H9 (cell line): Measurements from ENCODE around the gene GPR156. TPM values are rescaled to one million over a fixed set of nuclear protein-coding genes. Genes with fewer than 3 reads are reported as not detected.

Experiments used
- DNase-seq: peaks from one replicate; pipeline ENCODE4 v3.0.0-alpha.2; 2017
- H2AFZ ChIP-seq: one replicate; pipeline ENCODE4 v1.6.1; 2013; ENCODE audit warnings: mild to moderate bottlenecking, low read length, control low read depth, moderate library complexity
- H2AK5ac ChIP-seq: 2 replicates; pipeline ENCODE4 v1.6.1; 2013; ENCODE audit warnings: low read length, control low read depth, mixed read lengths; ENCODE audit not compliant: insufficient read length
- H2BK120ac ChIP-seq: one replicate; pipeline ENCODE4 v1.6.1; 2013; ENCODE audit warnings: low read depth, mild to moderate bottlenecking, low read length, control low read depth, inconsistent platforms; ENCODE audit not compliant: poor library complexity, severe bottlenecking
- H2BK12ac ChIP-seq: 2 replicates; pipeline ENCODE4 v1.6.1; 2013; ENCODE audit warnings: low read length, control low read depth, mixed read lengths, low read depth; ENCODE audit not compliant: insufficient read length
- H2BK15ac ChIP-seq: 2 replicates; pipeline ENCODE4 v1.6.1; 2013; ENCODE audit warnings: low read depth, low read length, control low read depth
- H2BK20ac ChIP-seq: one replicate; pipeline ENCODE4 v1.6.1; 2013; ENCODE audit warnings: low read depth, mild to moderate bottlenecking, low read length, control low read depth, inconsistent platforms; ENCODE audit not compliant: poor library complexity, severe bottlenecking
- H2BK5ac ChIP-seq: 2 replicates; pipeline ENCODE4 v1.6.1; 2013; ENCODE audit warnings: low read length, control low read depth, mixed read lengths; ENCODE audit not compliant: insufficient read length
- H3K14ac ChIP-seq: 2 replicates; pipeline ENCODE4 v1.6.1; 2013; ENCODE audit warnings: low read length, control low read depth; ENCODE audit not compliant: insufficient read depth
- H3K18ac ChIP-seq: 2 replicates; pipeline ENCODE4 v1.6.1; 2013; ENCODE audit warnings: low read depth, mild to moderate bottlenecking, mixed read lengths, low read length, control low read depth; ENCODE audit not compliant: insufficient read length
- H3K23ac ChIP-seq: 2 replicates; pipeline ENCODE4 v1.6.1; 2013; ENCODE audit warnings: low read length, control low read depth, mixed read lengths, low read depth; ENCODE audit not compliant: insufficient read length
- H3K23me2 ChIP-seq: 2 replicates; pipeline ENCODE4 v1.6.1; 2013; ENCODE audit warnings: low read depth, mild to moderate bottlenecking, mixed read lengths, low read length, control low read depth; ENCODE audit not compliant: insufficient read length, poor library complexity, severe bottlenecking
- H3K27ac ChIP-seq: 2 replicates; pipeline ENCODE4 v1.5.1; 2013; ENCODE audit warnings: low read length, control low read depth, mixed read lengths, low read depth; ENCODE audit not compliant: insufficient read length
- H3K27me3 ChIP-seq: 2 replicates; pipeline ENCODE4 v1.6.1; 2013; ENCODE audit warnings: low read length, control low read depth, inconsistent platforms; ENCODE audit not compliant: insufficient read depth
- H3K4ac ChIP-seq: 2 replicates; pipeline ENCODE4 v1.6.1; 2013; ENCODE audit warnings: low read depth, mild to moderate bottlenecking, control low read depth, inconsistent platforms, low read length, moderate library complexity
- H3K4me1 ChIP-seq: 2 replicates; pipeline ENCODE4 v1.6.1; 2013; ENCODE audit warnings: low read length, control low read depth, inconsistent platforms; ENCODE audit not compliant: insufficient read depth
- H3K4me2 ChIP-seq: 2 replicates; pipeline ENCODE4 v1.6.1; 2013; ENCODE audit warnings: low read length, control low read depth, mixed read lengths; ENCODE audit not compliant: insufficient read length, insufficient read depth
- H3K56ac ChIP-seq: 2 replicates; pipeline ENCODE4 v1.6.1; 2013; ENCODE audit warnings: low read depth, mild to moderate bottlenecking, mixed read lengths, low read length, control low read depth; ENCODE audit not compliant: insufficient read length
- H3K79me1 ChIP-seq: 2 replicates; pipeline ENCODE4 v1.6.1; 2013; ENCODE audit warnings: low read depth, mild to moderate bottlenecking, moderate library complexity, low read length, control low read depth, inconsistent platforms; ENCODE audit not compliant: insufficient read depth, poor library complexity, severe bottlenecking
- H3K79me2 ChIP-seq: 2 replicates; pipeline ENCODE4 v1.6.1; 2013; ENCODE audit warnings: low read length, control low read depth, inconsistent platforms; ENCODE audit not compliant: insufficient read depth
- H3K9ac ChIP-seq: 2 replicates; pipeline ENCODE4 v1.6.1; 2013; ENCODE audit warnings: low read length, control low read depth, mixed read lengths; ENCODE audit not compliant: insufficient read length; ENCODE audit errors: extremely low read depth
- H3K9me3 ChIP-seq: one replicate; pipeline ENCODE4 v1.6.1; 2013; ENCODE audit warnings: low read depth, low read length, inconsistent platforms; ENCODE audit not compliant: control insufficient read depth
- H3T11ph ChIP-seq: one replicate; pipeline ENCODE4 v1.6.1; 2013; ENCODE audit warnings: mild to moderate bottlenecking, low read length, control low read depth, inconsistent platforms
- H4K20me1 ChIP-seq: one replicate; pipeline ENCODE4 v1.6.1; 2013; ENCODE audit not compliant: control insufficient read depth, insufficient read length, insufficient read depth
- H4K5ac ChIP-seq: 2 replicates; pipeline ENCODE4 v1.6.1; 2013; ENCODE audit warnings: low read depth, mild to moderate bottlenecking, mixed read lengths, low read length, control low read depth; ENCODE audit not compliant: insufficient read length
- H4K8ac ChIP-seq: replicated peaks from 2 replicates; pipeline ENCODE4 v1.6.1; 2013; ENCODE audit warnings: low read length, control low read depth, mixed read lengths, low read depth; ENCODE audit not compliant: insufficient read length
- H4K91ac ChIP-seq: 2 replicates; pipeline ENCODE4 v1.6.1; 2013; ENCODE audit warnings: low read depth, mild to moderate bottlenecking, moderate library complexity, mixed read lengths, low read length, control low read depth; ENCODE audit not compliant: insufficient read length
- H3K27ac Mint-ChIP-seq, 3 experiments: 2 replicates in 2 of 3; 3 replicates in 1 of 3; pipeline ENCODE4 v1.8.0; 2020 to 2021; ENCODE audit warnings: mixed read lengths in 3 of 3, mild to moderate bottlenecking in 1 of 3, moderate library complexity in 1 of 3
- H3K27me3 Mint-ChIP-seq: 2 replicates; pipeline ENCODE4 v1.8.0; 2021; ENCODE audit warnings: low read depth, mild to moderate bottlenecking, moderate library complexity, mixed read lengths
- H3K36me3 Mint-ChIP-seq, 3 experiments: 2 replicates in 2 of 3; 3 replicates in 1 of 3; pipeline ENCODE4 v1.8.0; 2020 to 2021; ENCODE audit warnings: low read depth in 3 of 3, mixed read lengths in 3 of 3; ENCODE audit not compliant: insufficient read depth in 1 of 3
- H3K4me1 Mint-ChIP-seq, 2 experiments: 2 replicates each; pipeline ENCODE4 v1.8.0; 2020; ENCODE audit warnings: mixed read lengths in 2 of 2
- H3K4me3 Mint-ChIP-seq, 2 experiments: 2 replicates in 1 of 2; 3 replicates in 1 of 2; pipeline ENCODE4 v1.8.0; 2020 to 2021; ENCODE audit warnings: mild to moderate bottlenecking in 2 of 2, mixed read lengths in 2 of 2, moderate library complexity in 1 of 2
- H3K9me3 Mint-ChIP-seq, 2 experiments: 2 replicates in 1 of 2; 3 replicates in 1 of 2; pipeline ENCODE4 v1.8.0; 2020; ENCODE audit warnings: mild to moderate bottlenecking in 2 of 2, mixed read lengths in 2 of 2, moderate library complexity in 1 of 2
- WGBS: extraction: QIAGEN DNeasy Blood & Tissue Kit; methylation state at CpG from one replicate; pipeline ENCODE4 v1.1.7; 2013; ENCODE audit warnings: missing lambda C conversion rate, low lambda C conversion rate, mixed read lengths; ENCODE audit not compliant: insufficient read length; ENCODE audit errors: extremely low coverage; 5-methylcytosine and 5-hydroxymethylcytosine counted together
- total RNA-seq: library from RNA; stranded (reverse); gene quantifications from 2 replicates; pipeline ENCODE4 v1.2.1, GENCODE V29; 2021
- TF ChIP-seq, protein P1 (sequence below): fragments of 200-600 bp; sonication (generic); conservative IDR thresholded peaks from 3 replicates; pipeline ENCODE4 v1.8.0; 2021; ENCODE audit warnings: antibody characterized with exemption, mild to moderate bottlenecking

The GPR156 gene
- total RNA-seq, 1 experiment from 2014 or later: 1.8 TPM

DNA sequence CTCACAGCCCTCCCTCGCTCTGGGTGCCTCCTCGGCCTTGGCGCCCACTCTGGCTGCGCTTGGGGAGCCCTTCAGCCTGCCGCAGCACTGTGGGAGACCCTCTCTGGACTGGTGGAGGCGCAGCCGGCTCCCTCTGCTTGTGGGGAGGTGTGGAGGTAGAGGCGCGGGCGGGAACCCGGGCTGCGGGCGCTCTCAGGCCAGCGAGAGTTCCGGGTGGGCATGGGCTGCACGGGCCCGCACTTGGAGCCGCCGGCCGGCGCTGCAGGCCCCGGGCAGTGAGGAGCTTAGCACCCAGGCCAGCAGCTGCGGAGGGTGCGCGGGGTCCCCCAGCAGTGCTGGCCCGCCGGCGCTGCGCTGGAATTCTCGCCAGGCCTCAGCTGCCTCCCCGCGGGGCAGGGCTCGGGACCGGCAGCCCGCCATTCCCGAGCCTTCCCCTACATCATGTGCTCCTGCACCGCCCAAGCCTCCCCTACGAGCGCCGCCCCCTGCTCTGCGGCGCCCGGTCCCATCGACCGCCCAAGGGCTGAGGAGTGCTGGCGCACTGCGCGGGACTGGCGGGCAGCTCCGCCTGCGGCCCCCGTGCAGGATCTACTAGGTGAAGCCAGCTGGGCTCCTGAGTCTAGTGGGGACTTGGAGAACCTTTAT is 144.8 kb downstream of the GPR156 start:
- H3K27ac Mint-ChIP-seq: no peak overlapping the region
- no peak overlapping the region for H2AFZ ChIP-seq
- no peak overlapping the region for H2BK15ac ChIP-seq
- WGBS: no CpG with 5 or more reads among the region's 52 CpGs
- no peaks in the 10 kb centered on the region for H4K20me1 ChIP-seq
- no peak overlapping the region for H4K8ac ChIP-seq
- no peaks in the 10 kb centered on the region for H3K9me3 Mint-ChIP-seq
- H3K4me3 Mint-ChIP-seq: no peak overlapping the region
- no peaks in the 10 kb centered on the region for H3K36me3 Mint-ChIP-seq
- no peak overlapping the region for H3T11ph ChIP-seq
- no peak overlapping the region for H3K9ac ChIP-seq
- DNase-seq: no peak
- no peak overlapping the region for H2BK12ac ChIP-seq
- no peaks in the 10 kb centered on the region for H3K4me1 ChIP-seq
- H2BK20ac ChIP-seq: no peak overlapping the region
- H3K23me2 ChIP-seq: no peaks in the 10 kb centered on the region
- H3K79me2 ChIP-seq: no peaks in the 10 kb centered on the region
- TF ChIP-seq, protein P1, sequence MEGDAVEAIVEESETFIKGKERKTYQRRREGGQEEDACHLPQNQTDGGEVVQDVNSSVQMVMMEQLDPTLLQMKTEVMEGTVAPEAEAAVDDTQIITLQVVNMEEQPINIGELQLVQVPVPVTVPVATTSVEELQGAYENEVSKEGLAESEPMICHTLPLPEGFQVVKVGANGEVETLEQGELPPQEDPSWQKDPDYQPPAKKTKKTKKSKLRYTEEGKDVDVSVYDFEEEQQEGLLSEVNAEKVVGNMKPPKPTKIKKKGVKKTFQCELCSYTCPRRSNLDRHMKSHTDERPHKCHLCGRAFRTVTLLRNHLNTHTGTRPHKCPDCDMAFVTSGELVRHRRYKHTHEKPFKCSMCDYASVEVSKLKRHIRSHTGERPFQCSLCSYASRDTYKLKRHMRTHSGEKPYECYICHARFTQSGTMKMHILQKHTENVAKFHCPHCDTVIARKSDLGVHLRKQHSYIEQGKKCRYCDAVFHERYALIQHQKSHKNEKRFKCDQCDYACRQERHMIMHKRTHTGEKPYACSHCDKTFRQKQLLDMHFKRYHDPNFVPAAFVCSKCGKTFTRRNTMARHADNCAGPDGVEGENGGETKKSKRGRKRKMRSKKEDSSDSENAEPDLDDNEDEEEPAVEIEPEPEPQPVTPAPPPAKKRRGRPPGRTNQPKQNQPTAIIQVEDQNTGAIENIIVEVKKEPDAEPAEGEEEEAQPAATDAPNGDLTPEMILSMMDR: no peak
- no peak overlapping the region for H3K18ac ChIP-seq
- H3K9me3 ChIP-seq: no peaks in the 10 kb centered on the region
- H3K4ac ChIP-seq: no peak overlapping the region
- H3K4me2 ChIP-seq: no peak overlapping the region
- H2BK120ac ChIP-seq: no peak overlapping the region
- H2BK5ac ChIP-seq: no peak overlapping the region
- H4K91ac ChIP-seq: no peak overlapping the region
- no peaks in the 10 kb centered on the region; the same call in 1 of the 2 replicates for H3K27me3 Mint-ChIP-seq
- H2AK5ac ChIP-seq: no peak overlapping the region
- no peak overlapping the region for H3K27ac ChIP-seq
- no peak overlapping the region for H3K23ac ChIP-seq
- H3K14ac ChIP-seq: no peak overlapping the region
- H4K5ac ChIP-seq: no peak overlapping the region
- H3K27me3 ChIP-seq: no peaks in the 10 kb centered on the region
- H3K4me1 Mint-ChIP-seq: peaks cover 5% of the 10 kb centered on the region in 2 experiments
- no peaks in the 10 kb centered on the region for H3K79me1 ChIP-seq
- no peak overlapping the region for H3K56ac ChIP-seq
